Psoas muscle (tissue), 8 donors: ENCODE measurements around the gene BDKRB1. TPM values are rescaled to one million over a fixed set of nuclear protein-coding genes. Genes with fewer than 3 reads are reported as not detected.

ENCODE experiments used
- ATAC-seq, 4 donors: fragments of 200-7000 bp; cut with Tn5 transposase; one replicate each; pipeline ENCODE4 v1.9.1; 2020; ENCODE audit warnings: moderate library complexity in 3 of 4, mild to moderate bottlenecking in 2 of 4
- DNase-seq, 2 donors: peaks; one replicate each; pipeline ENCODE4 v3.0.0-alpha.2; 2020
- H3K27ac ChIP-seq: fragments of 200-600 bp; one replicate; pipeline ENCODE4 v1.8.0; 2022
- H3K27me3 ChIP-seq, 3 donors: fragments of 200-600 bp in 1 of 3; one replicate each; pipeline versions ENCODE4 v1.6.1 to v1.8.0; 2013 to 2022; ENCODE audit warnings: low read length in 2 of 3, mild to moderate bottlenecking in 2 of 3, moderate library complexity in 1 of 3; ENCODE audit not compliant: insufficient read depth in 3 of 3
- H3K36me3 ChIP-seq, 2 donors: fragments of 200-600 bp in 1 of 2; one replicate each; pipeline versions ENCODE4 v1.6.1 to v1.8.0; 2013 to 2022; ENCODE audit warnings: low read depth in 1 of 2, mild to moderate bottlenecking in 1 of 2, moderate library complexity in 1 of 2; ENCODE audit not compliant: insufficient read depth in 1 of 2
- H3K4me1 ChIP-seq: fragments of 200-600 bp; one replicate; pipeline ENCODE4 v1.8.0; 2022
- H3K4me3 ChIP-seq: fragments of 200-600 bp; one replicate; pipeline ENCODE4 v1.8.0; 2022; ENCODE audit warnings: mild to moderate bottlenecking
- H3K9me3 ChIP-seq: fragments of 200-600 bp; one replicate; pipeline ENCODE4 v1.8.0; 2022
- CTCF ChIP-seq: fragments of 200-600 bp; IDR thresholded peaks from one replicate; pipeline ENCODE4 v1.8.0; 2022; ENCODE audit warnings: antibody characterized with exemption
- WGBS, 3 donors: extraction: QIAGEN DNeasy Blood & Tissue Kit; methylation state at CpG; one replicate each; pipeline versions ENCODE4 v1.1.6 to v1.1.7; 2013; 5-methylcytosine and 5-hydroxymethylcytosine counted together
- intact Hi-C, 2 donors: fragments of 100-400 bp; cut with DNase I; formaldehyde crosslinking; loops; one replicate each; pipeline versions ENCODE4 v1.11.0 to v1.14.2; 2022
- polyA plus RNA-seq, 3 donors: library from polyadenylated mRNA; stranded (reverse); fragments of 200-250 nt; gene quantifications; one replicate each; pipeline ENCODE4 v1.2.3, GENCODE V29; 2013
- total RNA-seq, 4 donors: library from RNA; stranded (reverse); fragmentation: NEBNext Ultra II Directional in 2 of 4; extraction: Animal tissue kit (Norgen Biotek cat#: 25700) in 2 of 4; gene quantifications; one replicate each; pipeline versions ENCODE4 v1.2.1 to v1.2.4, GENCODE V29; 2021 to 2023
- donor health status: healthy with polysubstance abuse.
- donor health status: DM: no; HTN: no; CAD: no; lungs with moderate emphysema.
- donor health status: Bipolar disorder and iron deficiency.
- donor health status: healthy.
- donor health status: DM: yes; HTN: yes; CAD: no.
- donor health status: DM: no; HTN: no; CAD: no.
- donor health status: DM: no; HTN: no; CAD: no.
- donor health status: DM: yes; HTN: yes; CAD: no.

Gene BDKRB1
- total and polyA plus RNA-seq, 7 donors: 0.06 to 0.75 (median 0.13) TPM; not detected in 4

GRCh38 chr14:96212140-96212539 is 43.9 kb upstream of the BDKRB1 start:
- no peak for TF ChIP-seq CTCF
- peaks cover 0 to 2% (median 0%) of the 10 kb centered on the region in 3 donors for H3K27me3 ChIP-seq
- no peak overlapping the region for H3K27ac ChIP-seq
- ATAC-seq (no peak), DNase-seq (no peak)
- H3K4me3 ChIP-seq: no peak overlapping the region
- intact Hi-C loops: no loop called here
- no peaks in the 10 kb centered on the region for H3K4me1 ChIP-seq
- no peaks in the 10 kb centered on the region for H3K9me3 ChIP-seq
- no peaks in the 10 kb centered on the region for H3K36me3 ChIP-seq

GRCh38 chr14:96212896-96213295 is 43.1 kb upstream of the BDKRB1 start:
- ATAC-seq: no peak
- intact Hi-C loops: no loop called here
- H3K27ac ChIP-seq: no peak overlapping the region

GRCh38 chr14:96213871-96214465 is 42.0 kb upstream of the BDKRB1 start:
- DNase-seq (no peak), ATAC-seq (no peak)
- no peak overlapping the region for H3K4me3 ChIP-seq
- 83 to 92% (median 84%) methylated on average over 10 of the region's 10 CpGs for WGBS, 3 donors
- intact Hi-C loops: no loop called here
- H3K9me3 ChIP-seq: no peaks in the 10 kb centered on the region
- H3K27me3 ChIP-seq: no peaks in the 10 kb centered on the region
- no peaks in the 10 kb centered on the region for H3K36me3 ChIP-seq
- TF ChIP-seq CTCF: no peak
- no peak overlapping the region for H3K27ac ChIP-seq
- no peaks in the 10 kb centered on the region for H3K4me1 ChIP-seq

More at GRCh38 chr14:96212896-96213295, 43.1 kb upstream of the BDKRB1 start:
- WGBS, 3 donors: 95 to 96% (median 95%) methylated on average over 4 of the region's 4 CpGs
- Histone ChIP-seq H3K27me3 (no peaks in the 10 kb centered on the region), H3K9me3 (no peaks in the 10 kb centered on the region), H3K4me1 (no peaks in the 10 kb centered on the region), H3K36me3 (no peaks in the 10 kb centered on the region), H3K4me3 (no peak overlapping the region)
- TF ChIP-seq CTCF: no peak
- DNase-seq: no peak

- no peaks in the 10 kb centered on the region for H3K9me3 ChIP-seq
- H3K27me3 ChIP-seq: no peaks in the 10 kb centered on the region
- no peak overlapping the region for H3K27ac ChIP-seq
- intact Hi-C loops: no loop called here
- no peak for TF ChIP-seq CTCF
- H3K4me1 ChIP-seq: no peaks in the 10 kb centered on the region
- H3K4me3 ChIP-seq: no peak overlapping the region
- DNase-seq (no peak), ATAC-seq (no peak)
- H3K36me3 ChIP-seq: no peaks in the 10 kb centered on the region
- 82 to 92% (median 89%) methylated on average over 4 of the region's 4 CpGs for WGBS, 3 donors
These were observed 41.2 kb upstream of the BDKRB1 start for GRCh38 chr14:96214793-96215192.
